G401.6 (cell line): ENCODE results near the gene SEPTIN14.
"Not testable (repeated sequence)": the region's sequence is repeated elsewhere in the genome, so short reads cannot be mapped to it uniquely, and the experiment has no call there.

ENCODE experiments used
- FAIRE-seq: peaks from 2 replicates; lab custom pipeline; 2012; peaks lifted over from hg19 to GRCh38; lab: Jason Lieb, UNC

Gene SEPTIN14

GRCh38 chr7:55784151-55784550 is 78.4 kb downstream of the SEPTIN14 start:
- FAIRE-seq: no peak

DNA sequence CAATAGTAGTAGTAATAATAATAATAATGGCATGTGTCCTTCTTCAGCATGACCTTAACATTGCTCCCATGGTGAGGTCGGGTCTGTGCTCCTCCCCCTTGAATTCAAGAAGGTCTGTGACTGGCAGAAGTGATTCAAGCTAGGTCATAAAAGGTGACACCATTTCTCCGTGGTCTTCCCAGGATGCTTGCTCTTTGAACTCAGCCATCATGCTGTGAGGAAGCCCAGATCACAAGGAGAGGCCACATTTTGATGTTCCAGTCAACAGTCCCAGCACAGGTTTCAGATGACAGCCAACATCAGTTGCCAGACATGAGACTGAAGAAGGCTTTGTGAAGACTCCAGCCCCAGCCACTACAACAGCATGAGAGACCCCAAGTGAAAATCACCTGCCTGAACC is 83.9 kb downstream of the SEPTIN14 start:
- no peak for FAIRE-seq

DNA sequence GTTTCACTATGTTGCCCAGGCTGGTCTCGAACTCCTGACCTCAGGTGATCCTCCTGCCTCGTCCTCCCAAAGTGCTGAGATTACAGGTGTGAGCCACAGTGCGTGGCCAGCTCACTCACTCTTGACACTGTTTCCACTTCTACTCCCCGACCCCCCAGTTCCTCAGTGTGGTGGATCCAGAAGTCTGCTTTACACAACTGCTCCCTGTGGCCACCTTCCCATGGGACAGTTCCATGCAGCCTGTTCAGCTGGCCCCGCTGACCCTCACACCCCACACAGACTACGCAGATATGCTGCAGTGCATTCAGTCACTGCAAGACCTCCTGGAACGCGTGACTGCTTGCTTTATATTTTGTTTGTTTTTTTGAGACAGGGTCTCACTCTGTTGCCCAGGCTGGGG is 86.4 kb downstream of the SEPTIN14 start:
- FAIRE-seq: no peak

GRCh38 chr7:55775051-55775420 is 87.5 kb downstream of the SEPTIN14 start:
- FAIRE-seq: no peak

DNA sequence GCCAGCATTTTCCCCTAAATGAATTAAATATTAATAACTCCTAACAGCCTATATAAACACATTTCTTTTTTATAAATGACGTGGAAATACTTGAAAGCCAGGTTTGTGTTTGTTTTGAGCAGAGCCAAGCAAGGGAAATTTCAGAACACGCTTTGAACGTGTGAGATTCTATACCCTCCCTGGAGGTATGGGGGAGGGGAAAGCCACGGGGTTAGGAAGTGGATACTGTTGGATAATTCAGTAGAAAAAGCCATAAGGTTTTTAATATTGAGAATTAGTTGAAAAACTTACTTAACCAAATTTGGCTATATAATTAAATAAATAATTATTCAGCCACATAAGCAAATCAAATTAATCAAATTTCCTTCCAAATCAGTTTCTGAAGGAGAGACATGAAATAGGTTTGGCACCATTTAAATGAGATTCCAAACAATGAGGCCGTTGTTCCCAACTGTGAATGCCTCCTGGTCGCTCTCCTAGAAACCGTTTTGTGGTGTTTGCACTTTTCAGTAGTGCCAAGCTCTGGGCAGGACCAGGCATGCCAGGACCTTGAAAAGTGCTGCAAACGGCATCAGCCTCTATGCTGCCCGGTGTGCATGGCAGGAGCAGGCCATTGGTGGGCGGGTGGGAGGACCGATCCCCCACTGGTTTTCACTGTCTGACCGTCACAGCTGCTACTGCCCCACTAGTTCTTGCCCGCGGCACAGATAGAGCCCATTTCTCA is 88.1 kb downstream of the SEPTIN14 start:
- no peak for FAIRE-seq

DNA sequence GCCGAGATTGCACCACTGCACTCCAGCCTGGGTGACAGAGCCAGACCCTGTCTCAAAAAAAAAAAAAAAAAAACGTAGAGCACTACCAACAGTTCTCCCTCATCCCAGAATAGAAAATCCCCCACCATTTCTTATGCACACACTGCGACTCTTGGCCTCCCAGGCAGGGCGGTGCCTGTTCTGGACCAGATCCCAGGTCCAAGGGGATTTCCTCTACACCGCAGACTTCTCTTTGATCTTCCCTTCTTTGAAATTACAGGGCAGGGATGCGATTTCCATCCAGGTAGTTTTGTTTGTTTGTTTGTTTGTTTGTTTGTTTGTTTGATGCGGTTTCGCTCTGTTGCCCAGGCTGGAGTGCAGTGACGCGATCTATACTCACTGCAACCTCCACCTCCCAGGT is 91.8 kb downstream of the SEPTIN14 start:
- no peak for FAIRE-seq

GRCh38 chr7:55753274-55753862 is 109.2 kb downstream of the SEPTIN14 start:
- not testable (repeated sequence) for FAIRE-seq

DNA sequence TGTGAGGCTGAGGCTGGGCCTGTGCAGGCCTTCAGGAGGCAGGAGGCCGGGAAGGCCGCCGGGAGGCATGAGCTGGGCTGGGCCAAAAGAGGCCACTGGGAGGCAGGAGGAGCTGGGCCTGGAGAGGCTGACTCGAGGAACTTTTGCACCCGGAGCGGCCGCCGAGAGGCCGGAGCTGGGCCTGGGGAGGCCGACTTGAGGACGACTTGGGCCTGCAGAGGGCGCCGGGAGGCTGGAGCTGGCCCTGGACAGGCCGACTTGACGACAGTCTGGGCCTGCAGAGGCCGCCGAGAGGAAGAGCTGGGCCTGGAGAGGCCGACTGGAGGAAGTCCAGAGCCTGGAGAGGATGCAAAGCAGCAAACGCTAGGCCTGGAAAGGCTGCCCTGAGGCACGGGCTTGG is 117.8 kb downstream of the SEPTIN14 start:
- not testable (repeated sequence) for FAIRE-seq
